Measurements from ENCODE around the gene SCAF4. TPM values are rescaled to one million over a fixed set of nuclear protein-coding genes. Genes with fewer than 3 reads are reported as not detected.
"Not testable (repeated sequence)": the region's sequence is repeated elsewhere in the genome, so short reads cannot be mapped to it uniquely, and the experiment has no call there.

Gene SCAF4
- total and polyA plus RNA-seq, 2 of the 8 experiments (the other 6 are each of a cell fraction or from before 2014, with no cell fraction given) = 28.9 to 55.1 TPM

- H3K4me1 ChIP-seq (replicated peaks in 1 of 4; ENCODE audit: control insufficient read depth in 3 of 4, insufficient read depth in 4 of 4, low read length in 3 of 4); H2BK20ac ChIP-seq (ENCODE audit: low read length); FAIRE-seq; H3K27ac ChIP-seq (ENCODE audit: low read depth, low read length); H3K4ac ChIP-seq (replicated peaks; ENCODE audit: insufficient read length, low read depth, low read length); H3K27me3 ChIP-seq (replicated peaks in 1 of 4; ENCODE audit: control insufficient read depth in 3 of 4, extremely low read depth in 1 of 4, insufficient read depth in 3 of 4, low read length in 3 of 4); CTCF ChIA-PET (ENCODE audit: partially characterized antibody); H3K14ac ChIP-seq (ENCODE audit: insufficient read length); H2BK12ac ChIP-seq (ENCODE audit: low read depth, low read length); H2AFZ ChIP-seq (ENCODE audit: low read length); H4K91ac ChIP-seq (replicated peaks; ENCODE audit: insufficient read length, low read length); H3K9ac ChIP-seq (replicated peaks in 1 of 4; ENCODE audit: extremely low read depth in 1 of 4, low read depth in 3 of 4, low read length in 3 of 4); H3K4me2 ChIP-seq (ENCODE audit: insufficient read depth in 1 of 2, low read depth in 2 of 2, low read length in 2 of 2); H4K8ac ChIP-seq (ENCODE audit: extremely low read depth, insufficient read depth, low read length); H2BK120ac ChIP-seq (replicated peaks; ENCODE audit: low read depth, low read length); H3K18ac ChIP-seq (ENCODE audit: extremely low read depth, low read length); H4K5ac ChIP-seq (ENCODE audit: insufficient read length, low read depth, low read length); H3K56ac ChIP-seq (replicated peaks; ENCODE audit: insufficient read length, low read depth, low read length); H2AK5ac ChIP-seq (ENCODE audit: low read depth, low read length); H2BK5ac ChIP-seq (ENCODE audit: low read depth, low read length); H4K20me1 ChIP-seq (replicated peaks in 1 of 2; ENCODE audit: control insufficient read depth in 1 of 2, insufficient read depth in 2 of 2, low read length in 2 of 2); DNase-seq (ENCODE audit: low read depth in 1 of 2, low spot score in 2 of 2); H3K79me1 ChIP-seq (ENCODE audit: low read depth, low read length); H3K36me3 ChIP-seq (ENCODE audit: control insufficient read depth in 2 of 4, insufficient read depth in 4 of 4, low read length in 3 of 4); H3K23ac ChIP-seq (ENCODE audit: insufficient read length); H3K23me2 ChIP-seq (ENCODE audit: low read depth, low read length); H2BK15ac ChIP-seq (ENCODE audit: low read length); H3K79me2 ChIP-seq (ENCODE audit: control insufficient read depth in 1 of 2, insufficient read depth in 2 of 2, low read length in 2 of 2); H3K9me3 ChIP-seq (ENCODE audit: insufficient read depth in 2 of 2, low read depth in 1 of 2, low read length in 1 of 2); H3K4me3 ChIP-seq (ENCODE audit: extremely low read depth in 1 of 4, insufficient read depth in 2 of 4, low read depth in 3 of 4, low read length in 4 of 4): not testable (repeated sequence)
- WGBS, 2 experiments (ENCODE audit: extremely low coverage in 1 of 2, insufficient coverage in 1 of 2, insufficient read length in 1 of 2, insufficient replicate concordance in 2 of 2, low coverage in 1 of 2, low lambda C conversion rate in 2 of 2, missing lambda C conversion rate in 1 of 2) = 99% methylated on average over 6 of the region's 6 CpGs; no CpG with 5 or more reads in 1 of the 2 experiments
- POLR2A ChIA-PET (ENCODE audit: partially characterized antibody) = interaction anchor here (0.6 kb wide), 1 partner anchor 98 kb away, joined by 3 read pairs; no protein-coding TSS in a partner anchor
Observed at GRCh38 chr21:31631881-31632280, 100.0 kb downstream of the SCAF4 start.
